ENCODE results near the gene UBA5. TPM values are rescaled to one million over a fixed set of nuclear protein-coding genes. Genes with fewer than 3 reads are reported as not detected.

Gene UBA5
- total RNA-seq, 2 donors from 2014 or later: 48.4 to 53.8 TPM

DNA sequence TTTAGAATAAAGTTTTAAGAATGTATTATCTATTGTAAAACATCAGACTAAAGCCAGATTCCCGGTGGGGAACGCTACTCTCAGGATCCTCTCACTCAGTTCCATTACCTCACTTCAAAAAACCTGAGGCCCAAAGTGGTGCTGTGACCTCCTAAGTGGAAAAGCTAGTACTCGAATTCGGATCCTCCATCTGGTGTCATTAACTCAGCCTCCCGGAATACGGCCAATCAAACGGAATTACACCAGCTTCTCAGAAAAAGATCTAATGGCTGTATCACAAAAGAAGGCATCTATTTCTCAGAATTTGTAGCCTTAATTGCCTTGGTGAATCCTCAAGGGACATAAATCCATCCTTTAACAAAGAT, 1.1 kb upstream of the UBA5 start:
- ATAC-seq (replicated peaks in 1 of 2) (no peak), DNase-seq (no peak)
- H3K27me3 Mint-ChIP-seq (ENCODE audit: low read depth): no peaks in the 10 kb centered on the region
- peaks cover 52% of the 10 kb centered on the region for H3K4me1 Mint-ChIP-seq (ENCODE audit: low read depth)
- H3K9me3 Mint-ChIP-seq: no peaks in the 10 kb centered on the region
- peak overlapping the region; percentile 73 for H3K27ac Mint-ChIP-seq
- peak overlapping the region; percentile 95 to 99 for H3K4me3 Mint-ChIP-seq
- H3K36me3 Mint-ChIP-seq (ENCODE audit: insufficient read depth in 2 of 2): peaks cover 1 to 11% of the 10 kb centered on the region in 2 donors

DNA sequence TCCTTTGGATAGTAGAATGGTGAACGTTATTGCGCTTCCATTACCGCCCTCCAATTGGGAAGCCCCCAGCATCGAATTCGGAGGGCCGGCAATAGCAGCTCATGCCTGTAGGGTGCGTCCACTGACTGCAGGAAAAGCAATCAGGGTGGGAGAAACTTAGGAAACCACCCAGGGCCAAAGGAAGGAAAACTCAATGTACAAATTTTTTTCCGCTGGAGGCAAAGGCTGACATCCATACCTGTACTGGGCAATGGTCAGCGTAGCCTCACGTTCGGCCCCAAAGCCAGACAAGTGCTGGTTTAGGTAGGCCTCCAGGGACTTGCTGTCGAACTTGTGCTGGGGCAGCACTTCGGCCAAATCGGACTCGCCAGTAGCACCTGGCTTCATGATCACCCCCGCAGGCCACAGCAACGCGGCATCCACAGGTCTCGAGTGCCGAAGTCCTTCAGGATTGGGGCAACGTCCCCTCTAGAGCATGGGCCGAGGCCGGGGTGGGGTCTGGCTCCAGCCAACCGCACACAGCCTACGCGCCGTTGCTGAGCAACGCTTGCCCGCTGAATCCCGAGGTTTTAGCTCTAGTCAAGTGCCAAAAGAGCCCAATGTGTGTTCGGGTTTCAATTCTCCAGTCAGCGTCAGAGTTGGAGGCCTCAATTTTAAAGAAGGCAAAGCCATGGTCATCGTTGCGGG, 621 bp upstream of the UBA5 start, which contains the start of gene ACAD11:
Gene ACAD11 (minus strand): TSS at position 445 of the 687 bp plus-strand sequence. CDS start 58 bp downstream, at position 387.
- H3K36me3 Mint-ChIP-seq (ENCODE audit: insufficient read depth in 2 of 2): peaks cover 1 to 11% of the 10 kb centered on the region in 2 donors
- no peaks in the 10 kb centered on the region for H3K9me3 Mint-ChIP-seq
- peaks cover 56% of the 10 kb centered on the region for H3K4me1 Mint-ChIP-seq (ENCODE audit: low read depth)
- DNase-seq (peak; percentile 48 to 52), ATAC-seq (replicated peaks in 1 of 2) (peak; percentile 52 to 62)
- H3K4me3 Mint-ChIP-seq: peak within 1 kb of the TSS; percentile 95 to 99
- peak within 1 kb of the TSS; percentile 94 for H3K27ac Mint-ChIP-seq
- no peaks in the 10 kb centered on the region for H3K27me3 Mint-ChIP-seq (ENCODE audit: low read depth)

DNA sequence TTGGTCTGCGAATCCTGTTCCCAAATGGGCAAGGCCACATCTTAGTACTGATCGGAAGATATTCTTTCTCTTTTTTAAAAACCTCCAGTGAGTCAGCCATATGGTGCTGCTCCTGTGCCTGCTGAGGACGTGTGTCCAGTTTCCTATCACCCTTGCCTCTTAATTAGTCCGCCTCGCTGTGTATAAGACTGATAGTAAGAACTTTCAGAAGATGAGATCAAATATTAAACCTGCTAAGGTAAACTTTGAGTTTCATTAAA, 612 bp downstream of the UBA5 start:
- Mint-ChIP-seq H3K9me3 (no peaks in the 10 kb centered on the region), H3K27ac (peak overlapping the region; percentile 94), H3K4me3 (peak overlapping the region; percentile 95 to 99), H3K4me1 (ENCODE audit: low read depth) (peaks cover 64% of the 10 kb centered on the region), H3K36me3 (ENCODE audit: insufficient read depth in 2 of 2) (peaks cover 1 to 13% of the 10 kb centered on the region in 2 donors), H3K27me3 (ENCODE audit: low read depth) (no peaks in the 10 kb centered on the region)
- ATAC-seq (replicated peaks in 1 of 2) (no peak), DNase-seq (no peak)

DNA sequence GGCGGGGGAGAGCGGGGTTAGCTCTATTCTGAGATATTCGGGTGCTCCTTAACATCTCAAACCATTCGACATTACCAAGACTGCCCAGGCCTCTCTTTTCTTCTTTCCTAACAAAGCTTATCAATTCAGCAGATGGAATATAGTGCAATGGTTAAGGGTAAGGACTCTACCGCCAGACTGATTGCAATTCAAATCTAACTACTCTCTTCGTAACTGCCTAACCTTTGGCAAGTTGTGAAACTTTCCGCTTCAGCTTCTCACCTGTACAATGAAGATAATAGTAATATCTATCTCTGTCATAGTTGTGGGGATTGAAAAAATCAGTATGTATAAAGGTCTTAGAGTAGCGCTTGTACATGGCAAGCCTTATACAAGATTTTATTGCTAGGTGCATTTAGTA, 972 bp downstream of the UBA5 start:
- Mint-ChIP-seq H3K4me3 (peak overlapping the region; percentile 95 to 99), H3K4me1 (ENCODE audit: low read depth) (peaks cover 64% of the 10 kb centered on the region), H3K27me3 (ENCODE audit: low read depth) (no peaks in the 10 kb centered on the region), H3K27ac (peak overlapping the region; percentile 94), H3K36me3 (ENCODE audit: insufficient read depth in 2 of 2) (peaks cover 1 to 13% of the 10 kb centered on the region in 2 donors), H3K9me3 (no peaks in the 10 kb centered on the region)
- ATAC-seq (replicated peaks in 1 of 2) (no peak), DNase-seq (no peak)

DNA sequence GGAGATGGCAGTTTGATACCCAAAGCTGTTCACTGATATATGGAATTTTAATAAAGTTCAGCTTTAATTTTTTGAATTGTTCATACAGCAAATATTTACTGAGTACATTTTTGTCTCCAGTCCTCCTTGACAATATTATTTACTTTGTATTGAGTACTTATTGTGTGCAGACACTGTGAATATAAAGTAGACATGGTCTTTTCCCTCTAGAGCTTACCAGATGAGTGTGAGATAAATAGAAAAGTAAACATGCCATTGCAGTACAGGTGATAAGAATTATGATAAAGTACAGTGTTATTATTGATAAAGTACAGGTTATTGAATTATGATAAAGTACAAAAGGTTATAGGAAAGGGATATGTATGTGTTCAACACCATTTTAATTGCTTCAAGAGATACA, 2.1 kb downstream of the UBA5 start:
- no peaks in the 10 kb centered on the region for H3K9me3 Mint-ChIP-seq
- H3K4me1 Mint-ChIP-seq (ENCODE audit: low read depth): peaks cover 60% of the 10 kb centered on the region
- H3K36me3 Mint-ChIP-seq (ENCODE audit: insufficient read depth in 2 of 2): peaks cover 4 to 13% of the 10 kb centered on the region in 2 donors
- no peak for ATAC-seq (replicated peaks in 1 of 2)
- no peaks in the 10 kb centered on the region for H3K27me3 Mint-ChIP-seq (ENCODE audit: low read depth)
- H3K27ac Mint-ChIP-seq: peak overlapping the region; percentile 63
- peak overlapping the region; percentile 95 to 99 for H3K4me3 Mint-ChIP-seq
- no peak for DNase-seq

DNA sequence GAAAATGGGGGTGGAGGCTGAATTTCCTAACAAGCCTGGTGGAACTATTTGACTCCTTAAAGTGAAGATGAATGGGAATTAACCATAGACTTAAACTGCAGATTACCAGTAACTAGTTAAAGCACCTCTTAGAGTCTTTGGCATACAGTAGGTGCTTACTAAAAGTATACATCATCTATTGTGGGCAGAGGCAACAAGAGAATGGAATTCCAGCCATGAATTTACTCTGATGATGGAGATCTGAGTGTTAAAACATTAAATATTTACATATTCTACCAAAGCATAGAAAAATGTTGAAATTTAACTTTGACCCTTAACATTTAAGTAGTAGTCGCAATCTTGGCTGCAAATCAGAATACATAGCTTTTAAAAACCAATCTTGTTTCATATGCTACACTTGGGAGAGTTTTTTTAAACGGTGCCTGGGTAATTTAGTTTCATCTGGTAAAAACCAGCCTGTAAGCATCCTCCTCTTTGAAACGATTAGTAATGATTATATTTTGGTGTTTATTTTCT, 5.2 kb downstream of the UBA5 start:
- H3K27ac Mint-ChIP-seq: no peak overlapping the region
- peaks cover 3 to 15% of the 10 kb centered on the region in 2 donors for H3K36me3 Mint-ChIP-seq (ENCODE audit: insufficient read depth in 2 of 2)
- H3K27me3 Mint-ChIP-seq (ENCODE audit: low read depth): no peaks in the 10 kb centered on the region
- no peak overlapping the region for H3K4me3 Mint-ChIP-seq
- no peaks in the 10 kb centered on the region for H3K9me3 Mint-ChIP-seq
- no peak for ATAC-seq (replicated peaks in 1 of 2)
- DNase-seq: no peak
- peaks cover 42% of the 10 kb centered on the region for H3K4me1 Mint-ChIP-seq (ENCODE audit: low read depth)

DNA sequence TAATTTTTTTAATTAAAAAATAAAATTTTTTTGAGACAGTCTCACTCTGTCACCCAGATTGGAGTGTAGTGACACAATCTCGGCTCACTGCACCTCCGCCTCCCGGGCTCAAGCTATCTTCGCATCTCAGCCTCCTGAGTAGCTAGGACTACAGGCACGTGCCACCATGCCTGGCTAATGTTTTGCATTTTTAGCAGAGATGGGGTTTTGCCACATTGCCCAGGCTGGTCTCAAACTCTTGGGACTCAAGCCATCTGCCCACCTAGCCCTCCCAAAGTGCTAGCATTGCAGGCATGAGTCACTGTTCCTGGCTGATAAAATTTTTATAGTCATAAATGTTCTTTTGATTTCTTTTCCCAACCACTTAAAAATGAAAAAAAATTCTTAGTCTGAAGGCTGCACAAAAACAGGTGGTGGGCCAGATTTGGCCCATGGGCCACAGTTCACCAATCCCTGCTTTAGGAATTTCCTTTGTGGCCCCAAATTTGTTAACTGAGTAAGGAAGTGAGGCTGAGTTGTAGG, 9.2 kb downstream of the UBA5 start:
- Mint-ChIP-seq H3K9me3 (no peaks in the 10 kb centered on the region), H3K27ac (no peak overlapping the region), H3K36me3 (ENCODE audit: insufficient read depth in 2 of 2) (peaks cover 3 to 10% of the 10 kb centered on the region in 2 donors), H3K4me3 (no peak overlapping the region), H3K4me1 (ENCODE audit: low read depth) (peaks cover 13% of the 10 kb centered on the region), H3K27me3 (ENCODE audit: low read depth) (no peaks in the 10 kb centered on the region)
- DNase-seq (no peak), ATAC-seq (replicated peaks in 1 of 2) (no peak)

DNA sequence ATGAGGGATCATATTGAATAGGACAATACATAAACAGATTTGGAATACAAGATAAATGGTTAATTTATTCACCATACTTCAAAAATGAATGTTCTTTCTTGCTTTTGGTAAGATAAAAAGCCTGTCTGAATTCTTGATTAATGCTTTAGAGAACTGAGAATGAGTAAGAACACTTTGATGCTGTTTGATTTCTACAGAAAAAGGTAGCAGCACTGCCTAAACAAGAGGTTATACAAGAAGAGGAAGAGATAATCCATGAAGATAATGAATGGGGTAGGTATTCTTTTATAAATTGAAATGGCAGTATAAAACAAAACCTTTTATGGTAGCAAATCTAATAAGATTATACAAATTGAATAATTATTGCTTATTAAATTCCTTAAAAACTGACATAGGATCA, 15.3 kb downstream of the UBA5 start:
- peaks cover 12% of the 10 kb centered on the region for H3K4me1 Mint-ChIP-seq (ENCODE audit: low read depth)
- ATAC-seq (replicated peaks in 1 of 2) (no peak), DNase-seq (no peak)
- H3K27ac Mint-ChIP-seq: peak overlapping the region; percentile 43
- H3K36me3 Mint-ChIP-seq (ENCODE audit: insufficient read depth in 2 of 2): peaks cover 1 to 8% of the 10 kb centered on the region in 2 donors
- H3K27me3 Mint-ChIP-seq (ENCODE audit: low read depth): no peaks in the 10 kb centered on the region
- H3K9me3 Mint-ChIP-seq: no peaks in the 10 kb centered on the region
- no peak overlapping the region for H3K4me3 Mint-ChIP-seq

DNA sequence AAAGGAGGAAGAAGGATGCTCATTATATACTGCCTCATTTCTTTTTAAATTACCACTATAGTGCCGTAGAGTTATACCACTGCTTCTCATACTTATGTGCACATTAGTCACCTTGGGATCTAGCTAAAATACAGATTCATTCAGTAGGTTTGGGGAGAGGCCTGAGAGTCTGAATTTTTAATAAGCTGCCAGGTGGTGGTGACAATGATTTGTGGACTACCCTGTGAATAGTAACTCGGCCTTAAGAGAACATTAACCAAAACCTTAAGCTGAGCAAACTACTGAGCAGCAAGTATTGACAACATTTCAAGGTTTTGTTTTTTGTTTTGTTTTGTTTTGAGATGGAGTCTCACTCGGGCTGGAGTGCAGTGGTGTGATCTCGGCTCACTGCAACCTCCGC, 19.8 kb downstream of the UBA5 start:
- Mint-ChIP-seq H3K27ac (peak overlapping the region; percentile 58), H3K4me3 (no peak overlapping the region), H3K9me3 (no peaks in the 10 kb centered on the region), H3K27me3 (ENCODE audit: low read depth) (no peaks in the 10 kb centered on the region), H3K36me3 (ENCODE audit: insufficient read depth in 2 of 2) (peaks cover 1 to 15% of the 10 kb centered on the region in 2 donors), H3K4me1 (ENCODE audit: low read depth) (peaks cover 7% of the 10 kb centered on the region)
- DNase-seq (no peak), ATAC-seq (replicated peaks in 1 of 2) (no peak)

DNA sequence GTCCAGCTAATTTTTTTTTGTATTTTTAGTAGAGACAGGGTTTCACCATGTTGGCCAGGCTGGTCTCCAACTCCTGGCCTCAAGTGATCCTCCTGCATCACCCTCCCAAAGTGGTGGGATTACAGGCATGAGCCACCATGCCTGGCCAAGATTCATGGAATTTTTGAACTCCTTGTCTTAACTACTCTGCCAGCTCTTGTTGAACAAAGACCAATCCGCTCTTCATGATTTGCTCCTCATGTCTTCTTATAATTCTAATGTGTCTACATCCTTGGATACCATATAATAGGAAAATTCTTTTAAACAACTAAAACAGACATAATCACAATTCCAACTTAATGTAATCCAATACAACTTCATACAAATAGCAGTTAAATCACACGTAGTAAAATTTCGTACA, 21.3 kb downstream of the UBA5 start:
- Mint-ChIP-seq H3K27ac (no peak overlapping the region), H3K9me3 (no peaks in the 10 kb centered on the region), H3K27me3 (ENCODE audit: low read depth) (no peaks in the 10 kb centered on the region), H3K4me3 (no peak overlapping the region), H3K36me3 (ENCODE audit: insufficient read depth in 2 of 2) (peaks cover 0 to 13% of the 10 kb centered on the region in 2 donors), H3K4me1 (ENCODE audit: low read depth) (no peaks in the 10 kb centered on the region)
- no peak for ATAC-seq (replicated peaks in 1 of 2)
- no peak for DNase-seq

DNA sequence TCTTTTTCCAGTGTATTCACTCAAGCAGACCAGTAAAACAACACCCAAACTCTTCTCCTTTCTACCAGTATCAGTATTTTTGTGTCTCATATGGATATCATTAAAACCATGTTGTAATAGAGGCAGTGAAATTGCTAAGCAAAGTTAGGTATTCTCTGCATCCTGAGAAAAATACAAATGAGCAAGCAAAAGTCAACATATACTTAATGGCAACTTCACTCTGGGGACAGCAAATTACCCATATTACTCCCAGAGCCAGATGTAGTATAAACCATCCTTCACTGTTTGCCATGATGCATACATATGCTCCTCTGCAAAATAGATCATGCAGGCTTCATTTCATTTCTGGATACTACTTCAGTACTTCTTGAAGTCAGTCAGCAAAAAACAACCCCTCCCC, 22.1 kb downstream of the UBA5 start:
- ATAC-seq (replicated peaks in 1 of 2): no peak
- no peaks in the 10 kb centered on the region for H3K4me1 Mint-ChIP-seq (ENCODE audit: low read depth)
- no peaks in the 10 kb centered on the region for H3K9me3 Mint-ChIP-seq
- no peaks in the 10 kb centered on the region for H3K27me3 Mint-ChIP-seq (ENCODE audit: low read depth)
- H3K36me3 Mint-ChIP-seq (ENCODE audit: insufficient read depth in 2 of 2): peaks cover 0 to 13% of the 10 kb centered on the region in 2 donors
- no peak for DNase-seq
- peak overlapping the region; percentile 29 for H3K27ac Mint-ChIP-seq
- H3K4me3 Mint-ChIP-seq: no peak overlapping the region

DNA sequence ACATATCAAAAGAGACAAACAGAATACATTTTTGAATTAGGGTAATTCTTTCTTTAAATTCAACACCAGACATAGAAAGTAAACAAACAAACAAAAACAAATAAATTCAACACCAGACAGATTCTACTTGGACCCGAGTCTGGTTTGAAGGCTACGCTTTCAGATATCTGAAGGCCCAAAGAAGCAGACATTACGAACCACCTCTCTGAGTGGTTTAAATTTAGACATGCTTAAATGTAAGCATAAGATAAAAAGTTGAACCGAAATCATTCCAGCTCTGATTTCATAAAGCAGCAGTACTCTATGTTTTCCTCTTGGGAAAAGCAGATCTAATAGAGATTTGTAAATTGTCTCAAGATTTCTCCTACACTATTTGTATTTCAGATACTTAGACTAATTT, 29.9 kb downstream of the UBA5 start:
- Mint-ChIP-seq H3K4me1 (ENCODE audit: low read depth) (no peaks in the 10 kb centered on the region), H3K27me3 (ENCODE audit: low read depth) (no peaks in the 10 kb centered on the region), H3K27ac (no peak overlapping the region), H3K9me3 (no peaks in the 10 kb centered on the region), H3K4me3 (no peak overlapping the region), H3K36me3 (ENCODE audit: insufficient read depth in 2 of 2) (peaks cover 3 to 12% of the 10 kb centered on the region in 2 donors)
- DNase-seq: no peak
- ATAC-seq (replicated peaks in 1 of 2): no peak

DNA sequence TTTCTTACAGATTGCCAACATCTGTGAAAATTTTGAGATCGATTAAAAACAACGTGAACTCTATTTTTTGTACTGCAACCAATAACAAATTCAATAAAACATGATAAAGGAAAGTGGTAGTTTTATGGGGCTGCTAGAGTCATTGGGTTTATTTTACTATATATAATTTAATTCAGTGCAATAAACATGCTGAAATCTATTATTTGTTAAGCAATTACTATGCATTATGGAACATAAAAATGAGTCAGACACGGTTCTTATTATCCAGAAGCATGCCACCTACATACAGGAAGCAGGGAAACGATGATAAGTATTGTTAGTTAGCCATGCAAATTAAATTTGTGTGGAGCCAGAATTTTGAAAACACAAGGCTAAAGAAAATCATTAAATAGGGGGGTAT, 34.9 kb downstream of the UBA5 start:
- no peaks in the 10 kb centered on the region for H3K27me3 Mint-ChIP-seq (ENCODE audit: low read depth)
- ATAC-seq (replicated peaks in 1 of 2) (no peak), DNase-seq (no peak)
- H3K36me3 Mint-ChIP-seq (ENCODE audit: insufficient read depth in 2 of 2): peaks cover 3 to 11% of the 10 kb centered on the region in 2 donors
- H3K4me3 Mint-ChIP-seq: no peak overlapping the region
- H3K4me1 Mint-ChIP-seq (ENCODE audit: low read depth): no peaks in the 10 kb centered on the region
- H3K27ac Mint-ChIP-seq: no peak overlapping the region
- H3K9me3 Mint-ChIP-seq: no peaks in the 10 kb centered on the region

DNA sequence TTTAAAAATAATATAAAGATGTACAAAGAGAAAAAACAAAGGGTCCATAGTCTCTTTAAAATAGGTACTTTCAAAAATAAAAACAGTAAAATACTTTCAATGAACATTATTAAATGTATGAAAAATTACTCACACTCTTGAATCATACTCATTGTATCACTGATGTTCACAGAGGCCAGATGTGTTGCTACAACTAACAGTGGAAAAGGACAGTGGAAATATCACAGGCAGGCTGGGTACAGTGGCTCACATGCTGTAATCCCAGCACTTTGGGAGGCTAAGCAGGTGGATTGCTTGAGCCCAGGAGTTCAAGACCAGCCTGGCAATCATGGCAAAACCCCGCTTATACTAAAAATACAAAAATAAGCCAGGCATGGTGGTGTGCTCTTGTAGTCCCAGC, 35.3 kb downstream of the UBA5 start:
- no peak for DNase-seq
- Mint-ChIP-seq H3K27me3 (ENCODE audit: low read depth) (no peaks in the 10 kb centered on the region), H3K4me1 (ENCODE audit: low read depth) (no peaks in the 10 kb centered on the region), H3K9me3 (no peaks in the 10 kb centered on the region), H3K36me3 (ENCODE audit: insufficient read depth in 2 of 2) (peaks cover 3 to 11% of the 10 kb centered on the region in 2 donors), H3K27ac (peak overlapping the region; percentile 28), H3K4me3 (no peak overlapping the region)
- ATAC-seq (replicated peaks in 1 of 2): no peak

Data from activated T-cell treated with anti-CD3 and anti-CD28 coated beads, Interleukin-2, amount 50 U/mL, for 72 hours (primary cell).